ENCODE data around the gene SRSF6. TPM values are rescaled to one million over a fixed set of nuclear protein-coding genes. Genes with fewer than 3 reads are reported as not detected.

SRSF6 gene
- total RNA-seq, 1 donor from 2014 or later = 150 TPM

DNA sequence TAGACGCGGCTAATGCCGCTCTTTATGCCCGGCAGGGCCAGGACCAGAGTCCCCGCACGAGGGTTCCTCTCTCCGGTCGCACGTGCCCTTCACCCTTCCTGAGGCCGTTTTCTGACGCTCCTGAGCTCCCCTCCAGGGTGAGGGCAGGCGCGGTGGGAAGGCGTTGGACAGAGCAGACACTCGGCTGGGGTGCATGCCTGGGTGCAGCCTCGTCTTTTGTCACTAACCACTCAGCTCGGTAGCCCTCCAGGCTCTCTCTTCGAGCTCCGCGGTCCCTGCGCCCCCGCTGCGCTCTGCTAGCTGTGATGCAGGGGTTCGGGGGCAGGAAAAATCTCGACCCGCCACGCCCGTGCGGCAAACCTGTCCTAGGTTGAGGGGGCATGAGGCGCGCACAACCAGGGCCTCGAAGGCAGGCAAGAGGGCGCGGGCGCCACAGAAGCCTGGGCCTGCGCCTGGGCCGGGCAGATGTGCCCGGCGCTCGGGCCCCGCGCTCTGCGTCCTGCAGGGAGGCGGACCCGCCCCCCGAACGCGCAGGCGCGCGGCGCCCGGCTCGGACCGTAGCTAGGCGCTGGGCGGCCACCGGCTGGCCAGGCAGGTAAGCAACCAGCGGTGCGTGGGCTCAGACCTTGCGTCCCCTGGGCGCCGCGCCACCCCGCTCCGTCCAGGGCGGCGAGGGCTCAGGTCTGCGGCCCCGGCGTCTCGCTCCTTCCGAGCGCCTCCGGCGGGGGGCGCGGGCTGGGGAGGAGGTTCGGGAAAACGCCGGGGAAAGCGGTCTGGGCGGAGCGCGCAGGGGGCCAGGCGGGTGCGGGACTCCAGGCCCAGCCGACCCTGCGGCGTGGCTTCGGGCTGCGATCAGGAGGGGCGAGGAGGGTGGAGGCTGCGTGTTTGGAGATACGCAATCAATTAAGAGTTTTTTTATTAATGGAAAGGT is 49.7 kb downstream of the SRSF6 start, which contains the start of gene L3MBTL1:
L3MBTL1 (plus strand) TSS at position 548 of the 931 bp plus-strand sequence. CDS start 5,807 bp downstream, outside the sequence.
- Histone ChIP-seq H3K27ac (ENCODE audit: low read depth, low read length) (no peak within 1 kb of the TSS), H3K4me1 (ENCODE audit: insufficient read depth, low read length) (peaks cover 3% of the 10 kb centered on the region), H3K9ac (ENCODE audit: low read length) (peak within 1 kb of the TSS; percentile 52), H3K79me2 (ENCODE audit: insufficient read depth, low read length) (no peaks in the 10 kb centered on the region), H3K4me2 (ENCODE audit: low read length) (peak within 1 kb of the TSS; percentile 91), H3K27me3 (ENCODE audit: insufficient read depth, low read length) (peaks cover 22% of the 10 kb centered on the region), H3K9me3 (ENCODE audit: insufficient read depth, low read depth, low read length) (no peaks in the 10 kb centered on the region), H4K20me1 (ENCODE audit: insufficient read depth, low read length) (no peaks in the 10 kb centered on the region), H3K4me3 (ENCODE audit: insufficient read depth, low read depth, low read length) (peak within 1 kb of the TSS; percentile 63), H3K36me3 (ENCODE audit: insufficient read depth, low read length) (no peaks in the 10 kb centered on the region), H2AFZ (ENCODE audit: low read depth, low read length) (peak within 1 kb of the TSS; percentile 86)
- H3K27me3 Mint-ChIP-seq (ENCODE audit: low read depth, unreplicated experiment) = peaks cover 30% of the 10 kb centered on the region
- TF ChIP-seq, protein P1, sequence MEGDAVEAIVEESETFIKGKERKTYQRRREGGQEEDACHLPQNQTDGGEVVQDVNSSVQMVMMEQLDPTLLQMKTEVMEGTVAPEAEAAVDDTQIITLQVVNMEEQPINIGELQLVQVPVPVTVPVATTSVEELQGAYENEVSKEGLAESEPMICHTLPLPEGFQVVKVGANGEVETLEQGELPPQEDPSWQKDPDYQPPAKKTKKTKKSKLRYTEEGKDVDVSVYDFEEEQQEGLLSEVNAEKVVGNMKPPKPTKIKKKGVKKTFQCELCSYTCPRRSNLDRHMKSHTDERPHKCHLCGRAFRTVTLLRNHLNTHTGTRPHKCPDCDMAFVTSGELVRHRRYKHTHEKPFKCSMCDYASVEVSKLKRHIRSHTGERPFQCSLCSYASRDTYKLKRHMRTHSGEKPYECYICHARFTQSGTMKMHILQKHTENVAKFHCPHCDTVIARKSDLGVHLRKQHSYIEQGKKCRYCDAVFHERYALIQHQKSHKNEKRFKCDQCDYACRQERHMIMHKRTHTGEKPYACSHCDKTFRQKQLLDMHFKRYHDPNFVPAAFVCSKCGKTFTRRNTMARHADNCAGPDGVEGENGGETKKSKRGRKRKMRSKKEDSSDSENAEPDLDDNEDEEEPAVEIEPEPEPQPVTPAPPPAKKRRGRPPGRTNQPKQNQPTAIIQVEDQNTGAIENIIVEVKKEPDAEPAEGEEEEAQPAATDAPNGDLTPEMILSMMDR (IDR thresholded peaks at IDR 0.05; ENCODE audit: insufficient read depth, low read depth, low read length) = no peak
- TF ChIP-seq EZH2 (IDR thresholded peaks at IDR 0.05; ENCODE audit: insufficient read depth, low read length) = no peak
- no peaks in the 10 kb centered on the region for H3K4me1 Mint-ChIP-seq (ENCODE audit: low read depth, unreplicated experiment)
- no peak within 1 kb of the TSS for H3K27ac Mint-ChIP-seq (ENCODE audit: unreplicated experiment)
- H3K36me3 Mint-ChIP-seq (ENCODE audit: low read depth, unreplicated experiment) = no peaks in the 10 kb centered on the region
- FAIRE-seq (no peak), DNase-seq (ENCODE audit: low read depth) (no peak)
- peaks cover 4% of the 10 kb centered on the region for H3K9me3 Mint-ChIP-seq (ENCODE audit: unreplicated experiment)
- peak within 1 kb of the TSS; percentile 89 for H3K4me3 Mint-ChIP-seq (ENCODE audit: unreplicated experiment)

DNA sequence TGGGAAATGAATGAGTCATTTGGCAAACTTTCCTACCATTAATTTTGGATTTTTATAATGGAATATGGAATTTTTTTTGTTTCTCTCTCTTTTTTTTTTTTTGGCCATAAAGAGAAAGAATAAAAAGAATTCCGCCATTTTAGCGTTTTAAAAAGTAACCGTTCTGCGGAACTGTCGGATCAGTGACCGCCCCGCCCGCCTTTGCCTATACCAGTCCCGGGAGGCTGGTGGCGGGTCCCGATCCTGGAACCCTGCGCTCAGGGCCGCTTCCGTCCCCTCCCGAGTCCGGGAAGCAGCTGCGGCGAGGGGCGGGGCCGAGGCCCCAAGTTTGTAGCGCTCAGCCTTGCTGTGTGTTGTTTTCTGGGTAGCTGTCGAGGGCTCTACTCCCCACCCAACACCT is 50.4 kb downstream of the SRSF6 start:
- no peak for FAIRE-seq
- no peak for DNase-seq (ENCODE audit: low read depth)
- H3K4me1 Mint-ChIP-seq (ENCODE audit: low read depth, unreplicated experiment) = no peaks in the 10 kb centered on the region
- Histone ChIP-seq H3K27ac (ENCODE audit: low read depth, low read length) (no peak overlapping the region), H2AFZ (ENCODE audit: low read depth, low read length) (peak overlapping the region; percentile 86), H4K20me1 (ENCODE audit: insufficient read depth, low read length) (no peaks in the 10 kb centered on the region), H3K9me3 (ENCODE audit: insufficient read depth, low read depth, low read length) (no peaks in the 10 kb centered on the region), H3K36me3 (ENCODE audit: insufficient read depth, low read length) (no peaks in the 10 kb centered on the region), H3K4me3 (ENCODE audit: insufficient read depth, low read depth, low read length) (peak overlapping the region; percentile 63), H3K9ac (ENCODE audit: low read length) (peak overlapping the region; percentile 52), H3K4me1 (ENCODE audit: insufficient read depth, low read length) (peaks cover 3% of the 10 kb centered on the region), H3K4me2 (ENCODE audit: low read length) (peak overlapping the region; percentile 91), H3K27me3 (ENCODE audit: insufficient read depth, low read length) (peaks cover 22% of the 10 kb centered on the region), H3K79me2 (ENCODE audit: insufficient read depth, low read length) (no peaks in the 10 kb centered on the region)
- no peaks in the 10 kb centered on the region for H3K36me3 Mint-ChIP-seq (ENCODE audit: low read depth, unreplicated experiment)
- TF ChIP-seq, protein P1 (IDR thresholded peaks at IDR 0.05; ENCODE audit: insufficient read depth, low read depth, low read length) = no peak
- peaks cover 4% of the 10 kb centered on the region for H3K9me3 Mint-ChIP-seq (ENCODE audit: unreplicated experiment)
- H3K4me3 Mint-ChIP-seq (ENCODE audit: unreplicated experiment) = peak overlapping the region; percentile 89
- H3K27ac Mint-ChIP-seq (ENCODE audit: unreplicated experiment) = no peak overlapping the region
- peaks cover 23% of the 10 kb centered on the region for H3K27me3 Mint-ChIP-seq (ENCODE audit: low read depth, unreplicated experiment)
